NOMO-1 treated with dmso at 0.1 percent for 144 hours (cell line): ENCODE data around the gene MYCL.
"Not testable (repeated sequence)": the region's sequence is repeated elsewhere in the genome, so short reads cannot be mapped to it uniquely, and the experiment has no call there.

ENCODE experiments used
- DNase-seq: peaks from one replicate; lab custom pipeline; 2025; ENCODE audit not compliant: unreplicated experiment; lab: John Stamatoyannopoulos, UW

MYCL gene

DNA sequence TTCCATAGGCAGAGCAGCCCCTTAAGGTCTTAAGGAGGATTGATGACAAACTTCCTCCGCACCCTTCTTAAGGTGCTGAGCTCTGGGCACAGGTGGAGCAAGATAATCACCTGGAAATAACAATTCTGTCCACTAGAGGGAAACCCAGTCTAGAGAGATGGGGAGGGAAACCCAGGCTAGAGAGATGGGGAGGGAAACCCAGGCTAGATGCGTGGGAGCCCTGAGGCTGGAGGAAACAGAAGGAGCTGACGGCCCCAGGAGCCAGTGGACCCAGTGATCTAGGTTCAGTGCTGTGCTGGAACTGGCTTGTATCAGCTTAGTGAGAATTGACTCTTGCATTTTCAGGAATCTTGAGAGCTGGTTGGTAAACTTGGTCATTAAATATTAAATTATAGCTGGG is 17.8 kb upstream of the MYCL start:
- peak; percentile 46 for DNase-seq

DNA sequence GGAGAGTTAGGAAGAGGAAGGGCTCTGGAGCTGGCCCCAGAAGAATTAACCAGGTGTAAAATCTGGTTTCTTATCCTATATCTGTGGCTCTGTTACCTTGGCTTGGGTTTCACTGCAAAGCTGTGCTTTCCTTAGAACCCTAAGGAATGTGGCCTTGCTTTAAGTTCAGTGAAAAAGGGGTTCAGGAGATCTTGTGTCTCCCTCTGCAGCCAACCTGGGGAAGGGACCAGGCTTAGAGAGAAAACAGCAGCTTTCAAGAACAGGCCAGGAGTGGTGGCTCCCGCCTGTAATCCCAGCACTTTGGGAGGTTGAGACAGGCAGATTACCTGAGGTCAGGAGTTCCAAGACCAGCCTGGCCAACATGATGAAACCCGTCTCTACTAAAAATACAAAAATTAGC is 16.1 kb upstream of the MYCL start:
- no peak for DNase-seq

DNA sequence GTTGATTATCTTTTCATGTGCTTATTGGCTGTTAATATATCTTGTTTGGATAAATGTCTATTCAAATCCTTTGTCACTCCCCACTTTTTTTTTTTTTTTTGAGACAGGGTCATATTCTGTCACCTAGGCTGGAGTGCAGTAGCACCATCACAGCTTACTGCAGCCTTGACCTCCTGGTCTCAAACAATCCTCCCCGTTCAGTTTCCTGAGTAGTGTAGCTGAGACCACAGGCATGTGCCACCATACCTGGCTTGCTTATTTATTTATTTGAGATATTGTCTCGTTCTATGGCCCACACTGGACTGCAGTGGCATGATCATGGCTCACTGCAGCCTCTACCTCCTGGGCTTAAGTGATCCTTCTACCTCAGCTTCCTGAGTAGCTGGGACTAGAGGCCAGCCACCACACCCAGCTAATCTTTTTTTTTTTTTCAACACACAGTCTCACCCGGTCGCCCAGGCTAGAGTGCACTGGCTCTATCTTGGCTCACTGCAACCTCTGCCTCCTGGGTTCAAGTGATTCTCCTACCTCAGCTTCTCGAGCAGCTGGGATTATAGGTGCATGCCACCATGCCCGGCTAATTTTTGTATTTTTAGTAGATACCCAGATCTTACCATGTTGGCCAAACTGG is 13.9 kb upstream of the MYCL start:
- no peak for DNase-seq

DNA sequence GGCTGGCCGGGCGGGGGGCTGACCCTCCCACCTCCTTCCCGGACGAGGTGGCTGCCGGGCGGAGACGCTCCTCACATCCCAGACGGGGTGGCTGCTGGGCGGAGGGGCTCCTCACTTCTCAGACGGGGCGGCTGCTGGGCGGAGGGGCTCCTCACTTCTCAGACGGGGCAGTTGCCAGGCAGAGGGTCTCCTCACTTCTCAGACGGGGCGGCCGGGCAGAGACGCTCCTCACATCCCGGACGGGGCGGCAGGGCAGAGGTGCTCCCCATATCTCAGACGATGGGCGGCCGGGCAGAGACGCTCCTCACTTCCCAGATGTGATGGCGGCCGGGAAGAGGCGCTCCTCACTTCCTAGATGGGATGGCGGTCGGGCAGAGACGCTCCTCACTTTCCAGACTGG is 11.4 kb upstream of the MYCL start:
- DNase-seq, result not testable (repeated sequence)

DNA sequence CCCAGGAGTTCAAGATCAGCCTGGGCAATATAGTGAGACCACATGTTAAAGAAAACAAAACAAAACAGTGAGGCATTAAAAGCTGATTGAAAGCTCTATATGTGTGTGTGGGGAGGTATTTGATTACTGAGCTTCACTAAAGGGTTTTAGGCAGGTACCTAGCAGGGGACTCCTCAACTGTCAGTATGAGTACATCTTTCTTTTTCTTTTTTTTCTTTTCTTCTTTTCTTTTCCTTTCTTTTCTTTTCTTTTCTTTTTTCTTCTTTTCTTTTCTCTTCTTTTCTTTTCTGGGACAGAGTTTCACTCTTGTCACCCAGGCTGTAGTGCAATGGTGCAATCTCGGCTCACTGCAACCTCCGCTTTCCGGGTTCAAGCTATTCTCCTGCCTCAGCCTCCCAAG is 8.5 kb upstream of the MYCL start:
- DNase-seq, result no peak

DNA sequence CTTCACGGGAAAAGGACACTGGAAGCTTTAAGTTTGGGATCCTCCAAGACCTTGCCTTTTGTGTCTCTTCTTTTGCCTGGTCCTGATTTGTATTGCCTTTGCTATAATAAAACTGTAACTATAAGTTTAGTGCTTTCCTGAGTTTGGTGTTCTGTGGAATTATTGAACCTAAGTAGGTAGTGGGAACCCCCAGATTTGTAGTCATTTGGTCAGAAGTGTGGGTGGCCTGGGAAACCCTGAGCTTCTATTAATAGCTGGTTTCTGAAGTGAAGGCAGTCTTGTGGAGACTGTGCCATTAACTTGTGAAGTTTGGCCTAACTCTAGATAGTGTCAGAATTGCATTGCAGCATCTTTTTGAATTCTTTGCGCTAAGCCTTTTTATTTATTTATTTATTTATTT is 6.8 kb upstream of the MYCL start:
- DNase-seq, result no peak

DNA sequence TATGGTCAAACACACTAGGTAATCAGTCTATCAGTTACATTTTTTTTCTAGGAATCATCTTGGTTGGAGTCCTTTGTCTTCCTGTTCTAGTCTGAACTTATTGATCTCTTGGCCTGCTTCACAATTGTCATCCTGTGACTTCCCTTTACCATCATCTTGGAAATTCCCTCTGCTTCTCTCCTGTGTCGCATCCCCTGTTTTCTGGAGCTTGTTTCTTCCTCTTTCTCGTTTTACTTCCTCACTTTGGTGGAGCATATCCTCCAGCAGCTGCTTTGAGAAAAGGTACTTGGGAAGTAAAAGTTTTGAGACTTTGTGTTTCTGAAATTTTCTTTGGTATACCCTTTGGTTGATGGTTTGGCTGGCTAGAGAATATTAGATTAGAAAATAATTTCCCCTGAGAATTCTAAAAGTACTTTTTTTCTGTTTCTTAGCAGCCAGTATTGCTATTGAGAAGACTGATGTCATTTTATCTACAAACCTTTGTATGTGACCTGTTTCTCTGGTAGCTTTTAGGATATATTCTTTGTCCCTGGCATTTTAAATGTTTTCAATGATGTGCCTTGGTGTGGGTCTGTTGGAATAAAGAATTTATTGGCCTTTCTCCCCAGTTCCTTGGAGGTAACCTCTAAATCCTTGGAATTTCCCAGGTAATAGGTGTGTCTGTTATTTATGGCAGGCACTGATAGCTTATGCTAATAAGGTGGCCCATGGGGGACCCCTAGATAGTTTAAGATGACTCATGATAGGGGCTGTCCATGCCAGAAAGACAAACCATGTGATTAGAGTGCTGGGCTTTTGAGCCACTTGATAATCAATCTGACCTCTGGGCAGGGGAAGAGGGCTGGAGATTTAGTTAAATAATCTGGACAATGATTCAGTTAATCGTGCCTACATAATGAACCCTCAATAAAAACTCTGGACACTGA is 6.1 kb upstream of the MYCL start:
- DNase-seq, result peak; percentile 34

DNA sequence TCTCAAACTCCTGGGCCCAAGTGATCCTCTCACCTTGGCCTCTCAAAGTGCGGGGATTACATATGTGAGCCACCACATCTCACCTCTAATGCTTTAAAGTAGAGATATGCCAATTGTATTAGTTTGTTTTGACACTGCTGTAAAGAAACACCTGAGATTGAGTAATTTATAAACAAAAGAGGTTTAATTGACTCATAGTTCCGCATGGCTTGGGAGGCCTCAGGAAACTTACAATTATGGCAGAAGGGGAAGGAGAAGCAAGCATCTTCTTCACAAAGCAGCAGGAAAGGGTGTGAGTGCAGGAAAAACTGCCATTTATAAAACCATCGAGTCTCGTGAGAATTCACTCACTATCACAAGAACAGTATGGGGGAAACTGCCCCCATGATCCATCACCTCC is 3.5 kb upstream of the MYCL start:
- DNase-seq, result no peak

DNA sequence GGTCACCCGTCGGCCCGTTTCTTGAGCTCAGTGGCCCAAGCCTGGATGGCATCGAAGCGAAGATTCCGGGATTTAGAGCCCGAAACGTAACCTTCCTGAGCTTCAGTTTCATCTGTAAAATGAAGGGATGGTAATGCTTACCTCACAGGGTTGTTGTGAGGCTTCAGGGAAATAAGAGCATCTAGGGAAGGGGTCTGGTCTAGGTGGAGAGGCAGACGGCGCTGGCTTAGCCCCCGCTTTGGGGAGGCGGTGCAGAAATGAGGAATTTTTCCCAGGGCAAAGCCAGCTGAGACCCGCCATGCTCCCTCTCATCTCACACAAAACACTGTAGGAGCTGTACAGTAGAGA is 717 bp upstream of the MYCL start:
- DNase-seq, result no peak

DNA sequence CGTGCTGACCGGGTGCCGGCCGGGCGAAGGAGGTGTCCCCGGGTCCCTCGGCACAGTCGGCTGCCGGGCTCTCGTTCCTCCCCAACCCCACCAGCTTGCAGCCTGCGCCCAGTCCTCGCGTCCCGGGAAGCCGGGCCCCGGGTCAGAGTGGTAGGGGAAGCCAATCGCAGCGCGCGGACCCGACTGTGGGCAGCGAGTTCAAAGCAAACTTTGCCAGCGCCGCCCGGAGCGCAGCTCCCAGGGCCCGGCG is 328 bp downstream of the MYCL start:
- DNase-seq, result no peak

DNA sequence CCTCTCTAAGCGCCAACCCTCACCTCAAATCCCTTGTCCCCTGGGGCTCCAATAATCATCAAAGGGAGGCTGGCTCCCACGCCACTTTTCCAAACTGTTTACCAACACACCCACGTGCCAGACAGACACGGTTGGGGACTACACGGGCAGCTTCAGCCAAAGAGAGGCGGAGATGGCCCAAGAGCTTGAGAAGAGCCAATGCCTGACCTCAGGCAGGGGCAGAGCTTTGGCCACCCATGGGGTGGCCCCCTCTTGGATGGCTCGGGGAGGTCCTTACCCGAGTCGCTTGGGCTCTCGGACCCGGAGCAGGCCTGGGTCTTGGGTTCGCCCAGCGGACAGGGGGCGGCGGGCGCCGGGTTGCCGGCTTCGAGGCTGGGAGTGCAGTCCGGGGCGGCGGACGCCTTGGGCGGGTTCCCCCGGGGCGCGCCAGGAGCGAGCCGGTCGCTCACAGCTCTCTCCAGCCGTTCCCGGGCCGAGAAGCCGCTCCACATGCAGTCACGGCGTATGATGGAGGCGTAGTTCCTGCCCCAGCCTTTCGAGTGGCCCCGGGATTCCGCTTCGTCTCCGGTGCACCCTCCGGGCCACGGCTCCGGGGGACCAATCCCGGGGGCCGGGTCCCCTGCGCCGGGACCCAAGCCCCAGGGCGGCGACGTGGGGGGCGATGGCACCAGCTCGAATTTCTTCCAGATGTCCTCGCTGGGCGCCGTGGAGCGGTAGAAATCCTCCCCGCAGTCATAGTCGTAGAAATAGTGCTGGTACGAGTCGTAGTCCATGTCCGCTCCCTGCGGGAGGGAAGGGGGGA is 854 bp downstream of the MYCL start:
- no peak for DNase-seq

DNA sequence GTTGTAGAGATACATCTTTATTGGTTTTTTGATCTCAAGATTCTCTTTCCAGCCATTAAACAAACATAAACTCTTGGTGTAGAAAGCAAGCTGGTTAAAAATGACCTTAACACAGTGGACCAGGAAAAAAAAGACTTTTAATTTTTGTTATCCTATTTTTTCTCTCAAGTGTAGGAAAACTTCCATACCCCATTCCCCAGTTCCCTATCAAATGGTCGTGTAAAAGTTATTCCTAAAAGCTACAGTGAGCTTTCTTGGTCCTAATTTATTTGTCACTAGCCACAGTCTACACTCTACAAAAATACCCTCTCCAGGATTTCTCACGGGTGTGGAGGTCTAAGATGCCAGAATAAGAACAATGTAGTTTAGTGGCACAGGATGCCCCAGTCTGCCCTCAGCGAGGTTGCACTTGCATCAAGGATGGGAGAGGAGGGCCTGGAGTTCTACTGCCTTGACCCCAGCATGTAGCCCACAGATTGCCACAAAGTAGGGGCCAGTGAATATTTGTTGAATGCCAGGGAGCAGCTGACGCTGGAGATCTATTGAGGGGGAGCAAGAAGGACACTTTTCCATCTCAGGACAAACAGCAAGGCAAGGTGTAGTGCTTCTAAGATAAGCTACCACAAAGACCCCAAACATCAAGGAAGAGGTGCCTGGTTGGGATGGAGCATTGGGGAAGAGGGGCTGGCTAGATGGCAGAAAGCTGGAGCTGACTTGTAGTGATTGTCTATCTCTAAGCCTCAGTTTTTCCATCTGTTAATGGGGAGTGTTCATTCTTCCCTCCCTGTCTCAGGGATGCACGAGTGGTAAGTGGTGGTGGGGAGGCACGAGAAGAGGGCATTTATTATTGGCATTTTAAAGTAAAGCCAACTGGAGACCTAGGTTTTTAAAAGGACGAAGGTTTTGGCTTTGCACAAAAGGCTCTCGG is 1.8 kb downstream of the MYCL start:
- DNase-seq, result no peak

DNA sequence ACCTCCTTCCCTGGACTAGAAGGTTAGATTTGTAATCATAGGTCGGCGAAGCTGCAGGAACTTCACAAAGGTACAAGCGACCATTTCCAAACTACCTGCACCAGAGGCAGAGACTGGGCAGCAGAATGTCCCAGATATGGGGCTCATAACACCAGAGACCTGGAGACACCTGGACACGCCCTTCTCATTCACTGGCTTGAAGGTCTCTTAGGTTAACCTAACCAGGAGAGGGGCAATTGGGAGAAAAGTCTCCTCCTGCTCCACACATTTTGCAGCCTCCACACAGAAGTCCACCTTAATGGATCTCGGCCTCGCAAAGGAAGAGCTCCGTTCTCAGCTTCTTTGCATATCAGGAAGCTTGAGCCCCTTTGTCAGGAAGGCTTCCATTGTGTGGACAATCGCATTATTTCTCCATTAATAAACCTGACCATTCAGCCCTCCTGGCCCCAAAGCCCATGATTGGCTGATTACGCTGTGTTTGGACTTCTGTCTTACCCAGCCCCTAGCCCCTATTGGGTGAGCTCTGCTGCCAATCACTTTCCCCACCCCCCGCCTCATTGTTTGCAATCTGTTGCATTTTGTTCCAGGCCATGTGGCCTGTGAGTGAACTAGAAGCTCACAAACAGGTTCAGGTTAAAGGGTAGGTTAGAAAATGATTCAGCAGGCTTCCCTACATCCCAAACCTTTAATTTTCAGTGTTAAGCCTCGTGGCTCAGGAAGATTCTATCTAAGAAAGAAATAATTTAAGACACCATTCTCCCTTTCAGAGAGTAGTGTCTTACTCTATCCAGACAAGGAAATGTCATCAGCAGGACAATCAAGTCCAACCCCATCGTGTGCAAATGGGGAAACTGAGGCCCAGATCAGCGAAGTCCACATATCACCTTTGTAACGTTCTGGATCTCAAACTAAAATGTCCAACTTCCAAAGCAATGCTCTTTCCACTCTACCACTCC is 2.8 kb downstream of the MYCL start:
- no peak for DNase-seq

DNA sequence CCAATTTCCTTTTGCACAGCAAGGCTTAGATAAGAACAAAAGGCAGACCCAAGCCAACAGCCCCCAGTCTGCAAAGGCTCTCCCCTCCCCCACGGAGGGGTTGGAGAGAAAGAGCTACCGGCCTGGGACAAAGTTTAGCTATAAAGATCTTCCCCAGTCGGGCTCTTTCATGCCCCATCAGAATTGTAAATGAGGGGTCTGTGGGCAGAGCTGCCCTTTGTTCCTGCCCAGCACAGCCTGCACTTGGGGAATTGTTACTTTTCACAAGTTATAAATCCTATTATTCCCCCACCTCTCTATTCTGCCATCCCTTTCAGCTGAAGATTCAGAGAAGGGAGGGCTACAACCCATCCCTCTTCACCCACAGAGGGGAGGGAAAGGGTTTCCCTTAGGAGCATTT is 3.5 kb downstream of the MYCL start:
- DNase-seq, result no peak

DNA sequence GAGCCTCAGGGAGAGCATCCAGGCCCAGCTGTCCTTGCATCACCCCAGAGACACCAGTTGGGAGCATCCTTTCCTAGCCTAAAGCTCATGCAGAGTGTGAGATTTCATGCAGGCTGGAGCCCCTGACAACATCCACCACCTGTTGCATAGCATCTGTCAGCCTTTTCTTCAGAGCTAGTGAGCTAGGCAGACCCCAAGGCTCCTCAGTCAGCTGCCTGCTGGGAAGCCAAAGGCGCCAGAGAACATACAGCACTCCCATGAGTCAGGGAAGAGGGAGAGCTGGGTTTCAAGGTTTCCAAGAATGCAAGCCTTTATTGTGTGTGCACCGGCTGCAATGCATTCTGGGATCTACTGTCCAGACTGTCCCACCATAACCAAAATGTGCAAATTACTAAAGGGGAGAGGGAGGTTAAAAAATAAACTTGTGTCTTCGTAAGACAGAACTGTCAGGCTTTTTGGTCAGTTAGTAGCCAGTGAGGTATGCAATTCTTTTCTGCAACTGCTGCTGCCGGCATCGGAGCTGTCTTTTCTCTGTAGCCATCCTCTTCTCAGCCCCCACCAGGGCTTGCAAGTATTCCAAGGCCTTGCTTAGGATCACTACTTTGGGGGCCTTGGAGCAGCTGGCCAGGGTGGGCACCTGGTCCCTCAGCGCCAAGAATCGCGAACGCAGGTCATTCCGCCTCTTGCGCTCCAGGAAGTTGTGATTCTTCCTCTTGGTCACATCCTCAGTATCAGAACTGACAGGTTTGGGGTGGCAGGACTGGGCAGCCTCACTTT is 4.6 kb downstream of the MYCL start:
- no peak for DNase-seq

DNA sequence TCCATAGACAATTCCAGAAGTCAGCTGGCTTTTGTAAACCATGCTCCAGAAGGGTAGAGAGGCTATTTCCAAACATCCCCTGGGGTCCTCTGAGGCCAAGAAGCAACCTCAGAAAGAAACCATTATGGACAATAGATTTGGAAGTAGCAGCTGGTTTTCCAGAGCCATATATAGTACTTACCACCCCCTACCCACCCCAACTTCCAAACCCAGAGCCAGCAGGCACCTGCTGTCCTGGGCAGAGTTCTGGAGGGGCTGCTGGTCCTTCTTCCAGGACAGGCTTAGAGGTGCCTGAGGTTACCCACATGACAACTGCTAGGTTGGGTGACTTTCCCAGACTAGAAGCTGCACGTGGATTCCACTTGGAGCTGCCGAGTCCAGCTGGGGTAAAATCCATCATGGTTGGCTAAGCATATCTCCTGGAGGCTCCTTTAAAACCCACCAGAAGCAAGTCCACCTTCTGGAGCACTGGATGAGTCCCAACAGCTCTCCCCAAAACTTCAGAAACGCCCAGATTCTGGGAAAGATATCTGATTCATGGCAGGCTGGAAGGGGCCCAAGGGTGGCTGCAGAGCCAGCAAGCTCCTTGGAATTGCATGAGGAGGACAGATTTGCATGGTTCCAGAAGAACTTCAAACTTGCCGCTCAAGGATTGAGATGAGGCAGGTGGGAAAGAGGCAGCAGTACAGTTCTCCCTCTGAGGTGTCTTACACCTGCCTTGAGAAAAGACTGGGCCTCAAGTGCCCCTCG is 5.8 kb downstream of the MYCL start:
- no peak for DNase-seq

DNA sequence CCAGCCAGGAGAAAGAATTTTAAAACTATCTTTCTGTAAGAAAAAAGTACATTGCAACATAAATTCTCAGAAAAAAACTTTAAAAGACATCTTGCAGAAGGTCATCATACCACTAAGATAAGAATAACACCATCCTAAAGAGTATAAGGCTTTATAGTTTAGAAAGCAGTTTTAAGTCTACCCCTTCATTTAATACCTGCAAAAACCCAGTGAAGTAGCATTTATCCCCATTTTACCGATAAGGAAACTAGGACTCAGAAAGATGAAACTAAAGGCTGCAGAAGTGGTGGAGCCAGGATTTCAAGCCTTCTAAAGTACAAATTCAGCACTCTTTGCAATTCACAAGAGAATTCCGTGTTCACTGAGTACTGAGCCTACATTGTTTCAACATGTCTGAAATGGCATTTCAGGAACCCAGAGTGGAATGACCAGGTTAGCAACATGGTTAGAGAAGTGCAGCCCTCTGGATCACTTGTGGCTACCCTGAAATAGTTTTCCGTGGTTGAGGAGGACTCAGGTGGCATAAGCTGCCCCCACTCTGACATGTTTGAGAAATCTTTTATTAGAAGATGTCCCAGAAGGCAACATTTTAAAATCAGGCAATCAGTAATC is 6.7 kb downstream of the MYCL start:
- DNase-seq, result no peak
